Measurements from ENCODE around the gene ACTRT3.

ACTRT3 gene

DNA sequence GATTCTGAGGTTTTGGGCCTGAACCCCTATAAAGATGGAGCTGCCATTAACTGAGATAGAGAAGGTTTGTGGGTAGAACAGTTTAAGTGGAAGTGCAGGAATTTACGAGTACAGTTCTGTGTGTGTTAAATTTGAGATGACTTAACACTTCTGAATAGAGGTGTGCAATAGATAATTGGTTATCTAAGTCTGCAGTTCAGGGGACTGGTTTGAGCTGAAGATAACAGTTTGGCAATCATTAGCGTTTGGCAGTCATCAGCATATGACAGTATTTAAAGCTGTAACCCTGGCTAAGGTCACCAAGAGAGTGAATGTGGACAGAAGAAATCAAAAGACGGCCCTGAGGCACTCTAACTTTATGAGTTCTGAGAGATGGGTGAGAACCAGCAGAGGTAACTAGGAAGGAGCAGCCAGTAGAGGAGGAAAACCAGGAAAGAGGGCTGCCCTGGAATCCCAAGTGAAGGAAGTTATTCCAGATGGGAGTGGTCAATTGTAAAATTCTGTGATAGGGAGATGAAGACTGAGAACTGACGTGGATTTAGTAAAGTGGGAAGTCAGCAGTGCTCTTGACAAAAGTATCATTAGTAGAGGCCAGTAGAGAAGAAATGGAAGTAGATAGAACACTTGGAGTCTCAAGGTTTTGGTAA is 12.0 kb upstream of the ACTRT3 start:
- Histone ChIP-seq H3K79me2 (ENCODE audit: low read length) (peaks cover 7% of the 10 kb centered on the region), H3K27me3 (ENCODE audit: low read depth, low read length) (no peaks in the 10 kb centered on the region), H3K4me1 (ENCODE audit: low read length) (no peaks in the 10 kb centered on the region), H3K9me3 (ENCODE audit: insufficient read depth, low read length) (no peaks in the 10 kb centered on the region), H4K20me1 (ENCODE audit: insufficient read depth, low read length) (no peaks in the 10 kb centered on the region; the same call in 1 of the 2 replicates), H3K9ac (ENCODE audit: low read length) (no peak overlapping the region), H3K36me3 (replicated peaks; ENCODE audit: low read depth, low read length) (peaks cover 69% of the 10 kb centered on the region), H2AFZ (ENCODE audit: low read depth, low read length) (no peak overlapping the region), H3K4me3 (ENCODE audit: low read length) (no peak overlapping the region), H3K27ac (ENCODE audit: low read length) (no peak overlapping the region), H3K4me2 (ENCODE audit: low read length) (no peak overlapping the region)
- TF ChIP-seq EZH2phosphoT487 (IDR thresholded peaks at IDR 0.05; ENCODE audit: low read depth): no peak
- TF ChIP-seq, protein P1, sequence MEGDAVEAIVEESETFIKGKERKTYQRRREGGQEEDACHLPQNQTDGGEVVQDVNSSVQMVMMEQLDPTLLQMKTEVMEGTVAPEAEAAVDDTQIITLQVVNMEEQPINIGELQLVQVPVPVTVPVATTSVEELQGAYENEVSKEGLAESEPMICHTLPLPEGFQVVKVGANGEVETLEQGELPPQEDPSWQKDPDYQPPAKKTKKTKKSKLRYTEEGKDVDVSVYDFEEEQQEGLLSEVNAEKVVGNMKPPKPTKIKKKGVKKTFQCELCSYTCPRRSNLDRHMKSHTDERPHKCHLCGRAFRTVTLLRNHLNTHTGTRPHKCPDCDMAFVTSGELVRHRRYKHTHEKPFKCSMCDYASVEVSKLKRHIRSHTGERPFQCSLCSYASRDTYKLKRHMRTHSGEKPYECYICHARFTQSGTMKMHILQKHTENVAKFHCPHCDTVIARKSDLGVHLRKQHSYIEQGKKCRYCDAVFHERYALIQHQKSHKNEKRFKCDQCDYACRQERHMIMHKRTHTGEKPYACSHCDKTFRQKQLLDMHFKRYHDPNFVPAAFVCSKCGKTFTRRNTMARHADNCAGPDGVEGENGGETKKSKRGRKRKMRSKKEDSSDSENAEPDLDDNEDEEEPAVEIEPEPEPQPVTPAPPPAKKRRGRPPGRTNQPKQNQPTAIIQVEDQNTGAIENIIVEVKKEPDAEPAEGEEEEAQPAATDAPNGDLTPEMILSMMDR (IDR thresholded peaks at IDR 0.05; ENCODE audit: low read depth, low read length): no peak

DNA sequence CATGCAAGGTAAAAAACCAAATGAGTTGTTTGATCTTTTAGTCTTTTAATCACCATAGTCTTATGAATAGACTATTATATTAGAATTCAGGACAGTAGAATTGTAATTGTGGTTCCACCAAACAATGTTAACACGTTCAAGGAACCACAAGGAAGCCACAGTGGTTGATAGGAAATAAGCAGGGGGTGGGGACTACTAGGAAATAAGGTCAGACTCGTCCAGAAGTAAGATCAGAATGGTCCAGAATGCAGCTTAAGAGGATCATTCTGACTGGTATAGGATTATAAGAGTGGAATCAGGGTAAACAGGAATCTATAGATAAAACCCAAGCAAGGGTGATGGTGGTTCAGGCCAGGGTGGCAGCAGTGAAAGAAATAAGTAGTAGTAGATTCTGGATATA is 11.4 kb upstream of the ACTRT3 start:
- no peaks in the 10 kb centered on the region for H3K4me1 ChIP-seq (ENCODE audit: low read length)
- no peak overlapping the region for H3K27ac ChIP-seq (ENCODE audit: low read length)
- H3K9ac ChIP-seq (ENCODE audit: low read length): no peak overlapping the region
- no peak overlapping the region for H3K4me3 ChIP-seq (ENCODE audit: low read length)
- H3K9me3 ChIP-seq (ENCODE audit: insufficient read depth, low read length): no peaks in the 10 kb centered on the region
- no peaks in the 10 kb centered on the region; the same call in 1 of the 2 replicates for H4K20me1 ChIP-seq (ENCODE audit: insufficient read depth, low read length)
- no peak overlapping the region for H2AFZ ChIP-seq (ENCODE audit: low read depth, low read length)
- H3K27me3 ChIP-seq (ENCODE audit: low read depth, low read length): no peaks in the 10 kb centered on the region
- H3K79me2 ChIP-seq (ENCODE audit: low read length): peaks cover 13% of the 10 kb centered on the region
- no peak overlapping the region for H3K4me2 ChIP-seq (ENCODE audit: low read length)
- H3K36me3 ChIP-seq (replicated peaks; ENCODE audit: low read depth, low read length): peaks cover 73% of the 10 kb centered on the region
- TF ChIP-seq, protein P1 (IDR thresholded peaks at IDR 0.05; ENCODE audit: low read depth, low read length): no peak
- TF ChIP-seq EZH2phosphoT487 (IDR thresholded peaks at IDR 0.05; ENCODE audit: low read depth): no peak

DNA sequence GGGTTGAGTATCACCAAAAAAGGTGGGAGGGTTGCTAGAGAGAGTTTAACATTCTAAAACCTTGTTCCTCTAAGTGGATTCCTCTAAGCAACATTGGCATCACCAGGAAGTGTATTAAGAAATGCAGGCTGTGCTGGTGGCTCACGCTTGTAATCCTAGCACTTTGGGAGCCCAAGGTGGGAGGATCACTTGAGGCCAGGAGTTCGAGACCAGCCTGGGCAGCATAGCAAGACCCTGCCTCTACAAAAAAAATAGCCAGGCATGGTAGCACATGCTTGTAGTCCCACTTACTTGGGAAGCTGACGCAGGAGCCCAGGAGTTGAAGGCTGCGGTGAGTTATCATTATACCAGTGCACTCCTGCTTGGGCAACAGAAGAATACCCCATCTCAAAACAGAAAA is 8.5 kb upstream of the ACTRT3 start:
- no peaks in the 10 kb centered on the region for H3K9me3 ChIP-seq (ENCODE audit: insufficient read depth, low read length)
- no peak overlapping the region for H3K27ac ChIP-seq (ENCODE audit: low read length)
- no peak overlapping the region for H3K4me2 ChIP-seq (ENCODE audit: low read length)
- peaks cover 68% of the 10 kb centered on the region for H3K36me3 ChIP-seq (replicated peaks; ENCODE audit: low read depth, low read length)
- H2AFZ ChIP-seq (ENCODE audit: low read depth, low read length): no peak overlapping the region
- no peak overlapping the region for H3K9ac ChIP-seq (ENCODE audit: low read length)
- H3K4me1 ChIP-seq (ENCODE audit: low read length): peaks cover 8% of the 10 kb centered on the region
- TF ChIP-seq EZH2phosphoT487 (IDR thresholded peaks at IDR 0.05; ENCODE audit: low read depth): no peak
- TF ChIP-seq, protein P1 (IDR thresholded peaks at IDR 0.05; ENCODE audit: low read depth, low read length): no peak
- H3K27me3 ChIP-seq (ENCODE audit: low read depth, low read length): no peaks in the 10 kb centered on the region
- H3K4me3 ChIP-seq (ENCODE audit: low read length): no peak overlapping the region
- peaks cover 39% of the 10 kb centered on the region for H3K79me2 ChIP-seq (ENCODE audit: low read length)
- H4K20me1 ChIP-seq (ENCODE audit: insufficient read depth, low read length): peaks cover 3% of the 10 kb centered on the region; the same call in 1 of the 2 replicates

DNA sequence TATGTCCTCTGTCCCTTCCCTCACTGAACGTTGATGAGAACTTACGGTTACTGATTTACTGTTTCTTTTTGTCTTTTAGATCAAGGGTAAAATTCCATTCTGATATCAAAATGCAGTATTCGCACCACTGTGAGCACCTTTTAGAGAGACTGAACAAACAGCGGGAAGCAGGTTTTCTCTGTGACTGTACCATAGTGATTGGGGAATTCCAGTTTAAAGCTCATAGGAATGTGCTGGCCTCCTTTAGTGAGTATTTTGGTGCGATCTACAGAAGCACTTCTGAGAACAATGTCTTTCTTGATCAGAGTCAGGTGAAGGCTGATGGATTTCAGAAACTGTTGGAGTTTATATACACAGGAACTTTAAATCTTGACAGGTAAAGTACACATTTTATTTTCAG is 4.8 kb upstream of the ACTRT3 start:
- Histone ChIP-seq H3K79me2 (ENCODE audit: low read length) (peaks cover 39% of the 10 kb centered on the region), H3K27me3 (ENCODE audit: low read depth, low read length) (no peaks in the 10 kb centered on the region), H3K4me2 (ENCODE audit: low read length) (peak overlapping the region; percentile 97), H2AFZ (ENCODE audit: low read depth, low read length) (no peak overlapping the region), H3K9ac (ENCODE audit: low read length) (peak overlapping the region; percentile 97), H4K20me1 (ENCODE audit: insufficient read depth, low read length) (0 out of 2 replicates have a peak, but pooled peaks cover 3% of the 10 kb centered on the region), H3K4me3 (ENCODE audit: low read length) (peak overlapping the region; percentile 89), H3K4me1 (ENCODE audit: low read length) (peaks cover 8% of the 10 kb centered on the region), H3K36me3 (replicated peaks; ENCODE audit: low read depth, low read length) (peaks cover 39% of the 10 kb centered on the region), H3K9me3 (ENCODE audit: insufficient read depth, low read length) (no peaks in the 10 kb centered on the region), H3K27ac (ENCODE audit: low read length) (0 out of 2 replicates have a peak overlapping the region, but pooled peaks have one; percentile 91)
- TF ChIP-seq, protein P1 (IDR thresholded peaks at IDR 0.05; ENCODE audit: low read depth, low read length): no peak
- no peak for TF ChIP-seq EZH2phosphoT487 (IDR thresholded peaks at IDR 0.05; ENCODE audit: low read depth)

Data from OCI-LY3 (cell line).